ENCODE results near the gene IKZF1.

IKZF1 gene

GRCh38 chr7:50304129-50304910 is at the start of gene IKZF1:
Gene IKZF1, plus strand, starts transcription at chr7:50304716. Its CDS starts 14,346 bp downstream, at chr7:50319062.
- no peak for DNase-seq

- no peak for DNase-seq
Measured at GRCh38 chr7:50261593-50261992, 42.9 kb upstream of the IKZF1 start.

GRCh38 chr7:50262446-50262845 is 42.1 kb upstream of the IKZF1 start:
- no peak for DNase-seq

GRCh38 chr7:50262916-50263690 is 41.4 kb upstream of the IKZF1 start:
- no peak for DNase-seq

GRCh38 chr7:50264908-50265307 is 39.6 kb upstream of the IKZF1 start:
- DNase-seq, result no peak

GRCh38 chr7:50265968-50266634 is 38.4 kb upstream of the IKZF1 start:
- no peak for DNase-seq

- DNase-seq, result no peak
Measured at GRCh38 chr7:50266635-50267386, 37.7 kb upstream of the IKZF1 start.

- DNase-seq, result no peak
Measured at GRCh38 chr7:50267525-50268041, 36.9 kb upstream of the IKZF1 start.

GRCh38 chr7:50268223-50268622 is 36.3 kb upstream of the IKZF1 start:
- no peak for DNase-seq

GRCh38 chr7:50268990-50269389 is 35.5 kb upstream of the IKZF1 start:
- no peak for DNase-seq

GRCh38 chr7:50270531-50271018 is 33.9 kb upstream of the IKZF1 start:
- no peak for DNase-seq

GRCh38 chr7:50272808-50273207 is 31.7 kb upstream of the IKZF1 start:
- no peak for DNase-seq

GRCh38 chr7:50273301-50273700 is 31.2 kb upstream of the IKZF1 start:
- no peak for DNase-seq

GRCh38 chr7:50273870-50274269 is 30.6 kb upstream of the IKZF1 start:
- no peak for DNase-seq

GRCh38 chr7:50274361-50274760 is 30.2 kb upstream of the IKZF1 start:
- no peak for DNase-seq

GRCh38 chr7:50275430-50275829 is 29.1 kb upstream of the IKZF1 start:
- no peak for DNase-seq

GRCh38 chr7:50276483-50276882 is 28.0 kb upstream of the IKZF1 start:
- no peak for DNase-seq

GRCh38 chr7:50278120-50278519 is 26.4 kb upstream of the IKZF1 start:
- no peak for DNase-seq

GRCh38 chr7:50281680-50282445 is 22.7 kb upstream of the IKZF1 start:
- DNase-seq, result no peak

- DNase-seq, result no peak
Measured at GRCh38 chr7:50282813-50283605, 21.5 kb upstream of the IKZF1 start.

GRCh38 chr7:50283731-50284130 is 20.8 kb upstream of the IKZF1 start:
- DNase-seq, result no peak

All from NCI-H2081 treated with DMSO at 0.1 percent for 48 hours (cell line).